GM18507 (cell line): Measurements from ENCODE around the gene COMT.

ENCODE experiments used
- DNase-seq: peaks from one replicate; pipeline ENCODE4 v3.0.0; 2011; ENCODE audit warnings: low read depth; ENCODE audit not compliant: insufficient read length; ENCODE audit errors: extremely low spot score
- FAIRE-seq: peaks from 2 replicates; lab custom pipeline; 2011; peaks lifted over from hg19 to GRCh38; lab: Jason Lieb, UNC

The COMT gene

GRCh38 chr22:20016734-20017621 is 75.4 kb downstream of the COMT start, which contains the start of gene ARVCF:
Gene ARVCF (minus strand): TSS chr22:20016823. CDS start chr22:19990794, 26,029 bp downstream.
- DNase-seq (peak; percentile 98), FAIRE-seq (peak; percentile 86)

- DNase-seq (no peak), FAIRE-seq (no peak)
Measured at GRCh38 chr22:20017622-20017958, 76.0 kb downstream of the COMT start.

- FAIRE-seq (no peak), DNase-seq (no peak)
Measured at GRCh38 chr22:20018001-20018400, 76.4 kb downstream of the COMT start.
